B cell (primary cell): Measurements from ENCODE around the gene SLC49A3. TPM values are rescaled to one million over a fixed set of nuclear protein-coding genes. Genes with fewer than 3 reads are reported as not detected.

Source experiments
- ATAC-seq: fragments of 200-7000 bp; cut with Tn5 transposase; one replicate; pipeline ENCODE4 v1.10.0; 2021; ENCODE audit warnings: low read depth, mild to moderate bottlenecking, moderate number of reproducible peaks, moderate library complexity
- CTCF ChIA-PET: fragments of 350-600 bp; sonication (Branson Sonifier 250); formaldehyde crosslinking; loops from one replicate; lab custom pipeline; 2021; ENCODE audit warnings: antibody characterized with exemption, inconsistent platforms; lab: Charles Lee
- POLR2A ChIA-PET: fragments of 350-600 bp; sonication (Branson Sonifier 250); formaldehyde crosslinking; loops from one replicate; lab custom pipeline; 2021; ENCODE audit warnings: antibody characterized with exemption; lab: Charles Lee
- DNase-seq: peaks from one replicate; pipeline ENCODE4 v3.0.0; 2013
- H2AFZ ChIP-seq: 2 replicates; pipeline ENCODE4 v1.6.1; 2012; ENCODE audit warnings: mild to moderate bottlenecking, low read depth, low read length; ENCODE audit not compliant: insufficient read depth, poor library complexity, severe bottlenecking
- H3K27ac ChIP-seq, 2 donors: 1 replicate in 1 of 2; 2 replicates in 1 of 2; pipeline ENCODE4 v1.5.1; 2012 to 2013; ENCODE audit warnings: low read length in 2 of 2, mild to moderate bottlenecking in 2 of 2, moderate library complexity in 1 of 2
- H3K27me3 ChIP-seq, 4 experiments: fragments of 200-600 bp in 1 of 4; sonication (generic) in 1 of 4; replicated peaks in 1 of 4; 1 replicate in 2 of 4; 2 replicates in 2 of 4; pipeline versions ENCODE4 v1.6.1 to v1.7.0; 2013 to 2016; ENCODE audit warnings: low read length in 3 of 4, mild to moderate bottlenecking in 2 of 4, mixed read lengths in 1 of 4, moderate library complexity in 1 of 4; ENCODE audit not compliant: insufficient read depth in 4 of 4, control insufficient read depth in 3 of 4; ENCODE audit errors: control extremely low read depth in 1 of 4
- H3K36me3 ChIP-seq, 2 experiments: replicated peaks in 1 of 2; 1 replicate in 1 of 2; 2 replicates in 1 of 2; pipeline versions ENCODE4 v1.6.1 to v1.7.1; 2013; ENCODE audit warnings: low read length in 1 of 2; ENCODE audit not compliant: insufficient read depth in 2 of 2, control insufficient read depth in 1 of 2; ENCODE audit errors: control extremely low read depth in 1 of 2, extremely low read depth in 1 of 2
- H3K4me1 ChIP-seq, 2 donors: fragments of 200-600 bp in 1 of 2; sonication (generic) in 1 of 2; 1 replicate in 1 of 2; 2 replicates in 1 of 2; pipeline versions ENCODE4 v1.5.1 to v1.6.1; 2013 to 2017; ENCODE audit warnings: low read length in 2 of 2; ENCODE audit not compliant: control insufficient read depth in 2 of 2, insufficient read depth in 2 of 2
- H3K4me2 ChIP-seq: replicated peaks from 2 replicates; pipeline ENCODE3; 2012; ENCODE audit warnings: mild to moderate bottlenecking, low read depth, low read length; ENCODE audit not compliant: poor library complexity, severe bottlenecking
- H3K4me3 ChIP-seq, 5 experiments: fragments of 200-600 bp in 1 of 5; sonication (generic) in 1 of 5; 1 replicate in 3 of 5; 2 replicates in 2 of 5; pipeline versions ENCODE4 v1.5.1 to v1.7.0; 2011 to 2016; ENCODE audit warnings: low read length in 4 of 5, mild to moderate bottlenecking in 4 of 5, low read depth in 2 of 5, control low read depth in 1 of 5, moderate library complexity in 1 of 5; ENCODE audit not compliant: insufficient read depth in 1 of 5; ENCODE audit errors: control extremely low read depth in 1 of 5, extremely low read depth in 1 of 5
- H3K79me2 ChIP-seq: fragments of 200-600 bp; sonication (generic); one replicate; pipeline ENCODE4 v1.6.0; 2016; ENCODE audit warnings: low read length; ENCODE audit not compliant: control insufficient read depth, insufficient read depth
- H3K9ac ChIP-seq: fragments of 200-600 bp; sonication (generic); 2 replicates; pipeline ENCODE4 v1.6.1; 2017; ENCODE audit warnings: mild to moderate bottlenecking, low read length, moderate library complexity
- H3K9me3 ChIP-seq, 3 donors: one replicate each; pipeline versions ENCODE4 v1.6.1 to v1.7.1; 2013; ENCODE audit warnings: low read length in 2 of 3; ENCODE audit not compliant: control insufficient read depth in 2 of 3, insufficient read depth in 1 of 3; ENCODE audit errors: control extremely low read depth in 1 of 3
- H4K20me1 ChIP-seq: 2 replicates; pipeline ENCODE4 v1.6.0; 2012; ENCODE audit warnings: mild to moderate bottlenecking, low read length; ENCODE audit not compliant: insufficient read depth, control insufficient read depth, poor library complexity, severe bottlenecking
- H3K27ac Mint-ChIP-seq: one replicate; pipeline ENCODE4 v1.8.0; 2021; ENCODE audit warnings: mixed read lengths
- H3K27me3 Mint-ChIP-seq: one replicate; pipeline ENCODE4 v1.8.0; 2021; ENCODE audit warnings: mixed read lengths
- H3K4me1 Mint-ChIP-seq: one replicate; pipeline ENCODE4 v1.8.0; 2021; ENCODE audit warnings: mixed read lengths
- H3K4me3 Mint-ChIP-seq: one replicate; pipeline ENCODE4 v1.8.0; 2021; ENCODE audit warnings: mixed read lengths
- H3K9me3 Mint-ChIP-seq: one replicate; pipeline ENCODE4 v1.8.0; 2022; ENCODE audit warnings: mixed read lengths; ENCODE audit not compliant: insufficient read depth
- EZH2 ChIP-seq: IDR thresholded peaks from 2 replicates; pipeline ENCODE4 v1.6.1; 2012; ENCODE audit warnings: borderline replicate concordance, low read depth, mild to moderate bottlenecking, moderate library complexity, low read length; ENCODE audit not compliant: insufficient read depth, poor library complexity, severe bottlenecking
- WGBS: methylation state at CpG from one replicate; pipeline ENCODE4 v1.1.5; 2013; ENCODE audit warnings: missing lambda C conversion rate; ENCODE audit not compliant: insufficient coverage; 5-methylcytosine and 5-hydroxymethylcytosine counted together
- intact Hi-C: fragments of 100-400 bp; cut with micrococcal nuclease; formaldehyde crosslinking; loops from one replicate; pipeline ENCODE4 v1.10.0; 2022
- polyA plus RNA-seq: library from polyadenylated mRNA; depleted of rRNA; stranded (reverse); fragments of >200 nt; gene quantifications from 2 replicates; pipeline ENCODE4 v1.2.3, GENCODE V29; 2012
- total RNA-seq, 2 donors: library from RNA; stranded (reverse); fragments of 120-200 nt in 1 of 2; gene quantifications; 1 replicate in 1 of 2; 2 replicates in 1 of 2; pipeline versions ENCODE4 v1.2.3 to v1.2.4, GENCODE V29; 2013 to 2022
- TF ChIP-seq, protein P1 (sequence below): fragments of 200-600 bp; IDR thresholded peaks from one replicate; pipeline ENCODE4 v1.8.0; 2022; ENCODE audit warnings: antibody characterized with exemption, mild to moderate bottlenecking

The SLC49A3 gene
- total and polyA plus RNA-seq, 2 donors (not counting 1 experiment from before 2014, with no cell fraction given), result 2.0 to 4.3 TPM

DNA sequence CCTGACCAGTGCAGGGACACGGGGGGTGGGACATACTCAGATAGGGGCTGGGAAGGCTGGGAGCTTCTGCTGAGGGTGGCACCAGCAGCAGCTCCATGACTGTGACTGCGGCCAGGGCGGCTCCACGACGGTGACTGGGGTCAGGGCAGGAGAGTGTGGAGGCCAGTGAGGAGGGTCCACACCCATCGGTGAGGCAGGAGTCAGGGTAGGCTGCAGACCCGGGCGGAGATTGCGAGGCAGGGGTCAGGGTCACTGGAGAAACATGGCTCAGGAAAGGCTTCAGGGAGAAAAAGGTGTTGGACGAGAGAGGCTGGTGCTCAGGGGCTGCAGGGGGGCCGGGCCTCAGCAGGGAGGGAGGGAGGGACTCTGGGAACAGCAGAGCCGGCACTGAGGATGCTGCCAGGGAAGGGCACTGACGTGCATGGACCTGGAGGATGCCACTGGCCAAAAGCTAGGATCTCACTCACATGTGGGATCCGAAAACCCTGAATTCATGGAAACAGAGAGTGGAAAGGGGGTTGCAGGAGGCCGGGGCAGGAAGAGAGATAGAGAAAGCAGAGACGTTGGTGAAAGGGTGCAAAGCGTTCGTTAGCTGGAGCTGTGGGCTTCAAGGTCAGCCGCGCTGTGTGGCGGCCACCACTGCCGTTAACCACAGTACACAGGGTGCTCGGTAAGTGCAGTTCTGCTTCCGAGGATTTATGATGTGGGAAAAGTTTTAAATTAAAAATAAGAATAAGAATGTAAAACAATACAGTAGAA lies 36.9 kb downstream of the SLC49A3 start:
- H3K27ac ChIP-seq, result no peak overlapping the region
- peaks cover 0 to 4% (median 1%) of the 10 kb centered on the region in 4 experiments for H3K27me3 ChIP-seq
- no peak overlapping the region for H3K9ac ChIP-seq
- ChIA-PET POLR2A (no interaction called here), CTCF (no interaction called here)
- TF ChIP-seq EZH2, result no peak
- no peaks in the 10 kb centered on the region for H3K36me3 ChIP-seq
- no peaks in the 10 kb centered on the region for H3K9me3 Mint-ChIP-seq
- H3K9me3 ChIP-seq, result peaks cover 0 to 13% (median 0%) of the 10 kb centered on the region in 3 donors
- intact Hi-C loops, result no loop called here
- no peaks in the 10 kb centered on the region for H3K27me3 Mint-ChIP-seq
- H3K4me1 Mint-ChIP-seq, result no peaks in the 10 kb centered on the region
- WGBS, result 81% methylated on average over 21 of the region's 24 CpGs
- DNase-seq, result no peak
- H2AFZ ChIP-seq, result no peak overlapping the region
- no peak overlapping the region for H3K4me3 ChIP-seq
- no peak for ATAC-seq
- H3K4me2 ChIP-seq, result no peak overlapping the region
- no peak overlapping the region for H3K4me3 Mint-ChIP-seq
- no peaks in the 10 kb centered on the region for H4K20me1 ChIP-seq
- no peaks in the 10 kb centered on the region for H3K4me1 ChIP-seq
- H3K79me2 ChIP-seq, result no peaks in the 10 kb centered on the region
- no peak overlapping the region for H3K27ac Mint-ChIP-seq

DNA sequence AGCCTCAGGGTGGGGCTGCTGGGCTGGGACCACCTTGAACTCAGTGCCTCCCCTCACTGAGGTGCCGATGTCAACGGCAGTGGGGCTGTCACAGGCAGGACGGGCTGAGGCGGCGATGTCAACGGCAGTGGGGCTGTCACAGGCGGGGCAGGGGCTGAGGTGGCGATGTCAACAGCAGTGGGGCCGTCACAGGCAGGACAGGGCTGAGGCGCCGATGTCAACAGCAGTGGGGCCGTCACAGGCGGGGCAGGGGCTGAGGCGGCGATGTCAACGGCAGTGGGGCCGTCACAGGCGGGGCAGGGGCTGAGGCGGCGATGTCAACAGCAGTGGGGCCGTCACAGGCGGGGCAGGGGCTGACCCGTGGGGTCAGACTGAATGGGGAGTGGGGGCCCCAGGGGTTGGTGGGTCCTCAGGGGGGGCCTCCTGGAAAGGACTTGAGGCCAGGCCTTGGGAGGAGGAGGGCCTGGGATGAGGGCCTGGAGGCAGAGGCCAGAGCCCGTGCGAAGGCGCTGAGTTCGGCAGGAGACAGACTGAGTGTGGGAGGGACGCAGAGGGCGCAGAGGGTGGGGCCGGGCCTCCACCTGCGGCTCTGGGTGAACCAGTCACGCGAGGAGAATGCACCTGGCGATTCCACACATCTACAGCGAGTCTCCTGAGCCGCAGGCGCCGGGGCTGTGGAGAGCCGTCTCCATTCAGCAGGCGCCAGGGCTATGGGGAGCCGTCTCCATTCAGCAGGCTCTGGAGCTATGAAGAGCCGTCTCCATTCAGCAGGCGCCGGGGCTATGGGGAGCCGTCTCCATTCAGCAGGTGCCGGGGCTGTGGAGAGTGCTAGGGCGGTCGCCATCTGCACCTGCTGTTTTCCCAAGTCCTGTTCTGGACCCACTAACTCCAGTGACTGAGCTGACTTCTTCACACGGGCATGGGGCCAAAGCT lies 37.7 kb downstream of the SLC49A3 start:
- no peak overlapping the region for H2AFZ ChIP-seq
- H3K4me3 ChIP-seq, result no peak overlapping the region
- H3K36me3 ChIP-seq, result no peaks in the 10 kb centered on the region
- Mint-ChIP-seq H3K4me3 (no peak overlapping the region), H3K9me3 (no peaks in the 10 kb centered on the region), H3K27ac (no peak overlapping the region), H3K27me3 (peaks cover 5% of the 10 kb centered on the region), H3K4me1 (no peaks in the 10 kb centered on the region)
- H3K4me1 ChIP-seq, result no peaks in the 10 kb centered on the region
- intact Hi-C loops, result no loop called here
- ATAC-seq, result no peak
- peaks cover 0 to 20% (median 0%) of the 10 kb centered on the region in 3 donors for H3K9me3 ChIP-seq
- H3K9ac ChIP-seq, result no peak overlapping the region
- CTCF ChIA-PET, result no interaction called here
- no peak for TF ChIP-seq EZH2
- TF ChIP-seq, protein P1, sequence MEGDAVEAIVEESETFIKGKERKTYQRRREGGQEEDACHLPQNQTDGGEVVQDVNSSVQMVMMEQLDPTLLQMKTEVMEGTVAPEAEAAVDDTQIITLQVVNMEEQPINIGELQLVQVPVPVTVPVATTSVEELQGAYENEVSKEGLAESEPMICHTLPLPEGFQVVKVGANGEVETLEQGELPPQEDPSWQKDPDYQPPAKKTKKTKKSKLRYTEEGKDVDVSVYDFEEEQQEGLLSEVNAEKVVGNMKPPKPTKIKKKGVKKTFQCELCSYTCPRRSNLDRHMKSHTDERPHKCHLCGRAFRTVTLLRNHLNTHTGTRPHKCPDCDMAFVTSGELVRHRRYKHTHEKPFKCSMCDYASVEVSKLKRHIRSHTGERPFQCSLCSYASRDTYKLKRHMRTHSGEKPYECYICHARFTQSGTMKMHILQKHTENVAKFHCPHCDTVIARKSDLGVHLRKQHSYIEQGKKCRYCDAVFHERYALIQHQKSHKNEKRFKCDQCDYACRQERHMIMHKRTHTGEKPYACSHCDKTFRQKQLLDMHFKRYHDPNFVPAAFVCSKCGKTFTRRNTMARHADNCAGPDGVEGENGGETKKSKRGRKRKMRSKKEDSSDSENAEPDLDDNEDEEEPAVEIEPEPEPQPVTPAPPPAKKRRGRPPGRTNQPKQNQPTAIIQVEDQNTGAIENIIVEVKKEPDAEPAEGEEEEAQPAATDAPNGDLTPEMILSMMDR, result no peak
- H4K20me1 ChIP-seq, result no peaks in the 10 kb centered on the region
- POLR2A ChIA-PET, result no interaction called here
- DNase-seq, result no peak
- H3K27me3 ChIP-seq, result peaks cover 0 to 8% (median 1%) of the 10 kb centered on the region in 4 experiments
- H3K4me2 ChIP-seq, result no peak overlapping the region
- no peak overlapping the region for H3K27ac ChIP-seq
- 58% methylated on average over 44 of the region's 49 CpGs for WGBS
- no peaks in the 10 kb centered on the region for H3K79me2 ChIP-seq
